Measurements from ENCODE around the gene TCF7L2.

DNA sequence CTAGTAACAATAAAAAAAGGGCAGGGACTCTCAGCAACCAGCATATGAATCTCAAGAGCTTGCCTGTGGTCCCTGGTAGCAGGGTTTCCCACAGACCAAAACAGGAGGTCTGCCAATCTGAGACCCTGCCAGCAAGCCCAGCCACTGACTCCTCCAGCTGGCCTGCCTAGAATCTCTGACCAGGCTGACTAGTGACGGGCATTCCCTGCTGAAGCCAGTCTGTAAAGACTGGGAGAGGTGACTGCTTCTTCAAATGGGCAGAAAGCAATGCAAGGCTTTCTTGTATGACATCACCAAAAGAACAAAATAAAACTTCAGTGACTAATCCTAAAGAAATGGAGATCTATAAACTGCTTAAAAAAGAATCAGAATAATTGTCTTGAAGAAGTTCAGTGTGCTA is 249.4 kb downstream of the TCF7L2 start:
- TF ChIP-seq, protein P1, sequence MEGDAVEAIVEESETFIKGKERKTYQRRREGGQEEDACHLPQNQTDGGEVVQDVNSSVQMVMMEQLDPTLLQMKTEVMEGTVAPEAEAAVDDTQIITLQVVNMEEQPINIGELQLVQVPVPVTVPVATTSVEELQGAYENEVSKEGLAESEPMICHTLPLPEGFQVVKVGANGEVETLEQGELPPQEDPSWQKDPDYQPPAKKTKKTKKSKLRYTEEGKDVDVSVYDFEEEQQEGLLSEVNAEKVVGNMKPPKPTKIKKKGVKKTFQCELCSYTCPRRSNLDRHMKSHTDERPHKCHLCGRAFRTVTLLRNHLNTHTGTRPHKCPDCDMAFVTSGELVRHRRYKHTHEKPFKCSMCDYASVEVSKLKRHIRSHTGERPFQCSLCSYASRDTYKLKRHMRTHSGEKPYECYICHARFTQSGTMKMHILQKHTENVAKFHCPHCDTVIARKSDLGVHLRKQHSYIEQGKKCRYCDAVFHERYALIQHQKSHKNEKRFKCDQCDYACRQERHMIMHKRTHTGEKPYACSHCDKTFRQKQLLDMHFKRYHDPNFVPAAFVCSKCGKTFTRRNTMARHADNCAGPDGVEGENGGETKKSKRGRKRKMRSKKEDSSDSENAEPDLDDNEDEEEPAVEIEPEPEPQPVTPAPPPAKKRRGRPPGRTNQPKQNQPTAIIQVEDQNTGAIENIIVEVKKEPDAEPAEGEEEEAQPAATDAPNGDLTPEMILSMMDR (conservative IDR thresholded peaks at IDR 0.05; ENCODE audit: low read length): no peak
- no peak for TF ChIP-seq EZH2phosphoT487 (IDR thresholded peaks at IDR 0.05; ENCODE audit: borderline replicate concordance, low read depth, low read length)
